NCI-H446 treated with DMSO at 0.1 percent for 48 hours (cell line): ENCODE results near the gene DMD.

ENCODE experiments used
- DNase-seq: peaks from one replicate; lab custom pipeline; 2025; lab: John Stamatoyannopoulos, UW

DMD gene

GRCh38 chrX:31112226-31112999 is 2098.9 kb downstream of the DMD start:
- DNase-seq, result no peak

GRCh38 chrX:31110657-31111056 is 2100.7 kb downstream of the DMD start:
- no peak for DNase-seq

- no peak for DNase-seq
These were observed 2111.7 kb downstream of the DMD start for GRCh38 chrX:31099536-31100090.

GRCh38 chrX:31098079-31098478 is 2113.3 kb downstream of the DMD start:
- no peak for DNase-seq

GRCh38 chrX:31093639-31093975 is 2117.7 kb downstream of the DMD start:
- no peak for DNase-seq

GRCh38 chrX:31092970-31093638 is 2118.2 kb downstream of the DMD start:
- no peak for DNase-seq

- DNase-seq, result no peak
These were observed 2118.9 kb downstream of the DMD start for GRCh38 chrX:31092476-31092875.

GRCh38 chrX:31091819-31092218 is 2119.5 kb downstream of the DMD start:
- no peak for DNase-seq

GRCh38 chrX:31074522-31074921 is 2136.8 kb downstream of the DMD start:
- DNase-seq, result no peak

GRCh38 chrX:31071725-31072124 is 2139.6 kb downstream of the DMD start, which contains the start of gene FTHL17:
FTHL17 (minus strand) TSS chrX:31072041; CDS start chrX:31071953, 88 bp downstream.
- no peak for DNase-seq

- no peak for DNase-seq
These were observed 2140.1 kb downstream of the DMD start for GRCh38 chrX:31071262-31071661.

GRCh38 chrX:31070057-31070468 is 2141.3 kb downstream of the DMD start:
- DNase-seq, result no peak
